ENCODE measurements around the gene UBA3.

The UBA3 gene

DNA sequence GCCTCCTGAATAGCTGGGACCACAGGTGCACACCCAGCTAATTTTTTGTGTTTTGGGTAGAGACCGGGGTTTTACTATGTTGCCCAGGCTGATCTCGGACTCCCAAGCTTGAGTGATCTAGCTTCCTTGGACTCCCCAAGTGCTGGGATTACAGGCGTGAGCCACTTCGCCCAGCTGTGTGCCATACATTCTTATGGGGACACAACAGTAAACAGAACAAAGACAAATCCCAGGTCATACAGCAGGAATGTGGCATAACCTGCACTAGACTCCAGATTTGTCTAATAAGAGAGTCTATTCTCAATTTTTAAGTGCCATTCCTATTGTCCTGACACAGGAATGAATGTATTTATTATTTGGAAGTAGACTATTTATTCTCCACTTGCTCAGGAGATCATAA lies 22.2 kb upstream of the UBA3 start:
- H3K9me3 ChIP-seq (replicated peaks; ENCODE audit: insufficient read depth, low read length), result no peaks in the 10 kb centered on the region
- H2AFZ ChIP-seq (ENCODE audit: low read length), result no peak overlapping the region
- H3K4me2 ChIP-seq (ENCODE audit: low read depth, low read length), result peak overlapping the region; percentile 79; the same call in 1 of the 2 replicates
- no peak for DNase-seq
- H3K4me3 ChIP-seq (ENCODE audit: low read length), result no peak overlapping the region
- peak overlapping the region; percentile 88; the same call in 1 of the 2 replicates for H3K27ac ChIP-seq (ENCODE audit: low read length)
- no peaks in the 10 kb centered on the region for H3K27me3 ChIP-seq (replicated peaks; ENCODE audit: insufficient read depth, low read length)
- H3K79me2 ChIP-seq (ENCODE audit: low read length), result peaks cover 79% of the 10 kb centered on the region
- peaks cover 43% of the 10 kb centered on the region for H3K4me1 ChIP-seq (ENCODE audit: low read length)
- peaks cover 34% of the 10 kb centered on the region for H3F3A ChIP-seq (ENCODE audit: insufficient read depth, low read length)
- H4K20me1 ChIP-seq (ENCODE audit: insufficient read depth, low read length), result no peaks in the 10 kb centered on the region
- H3K9me2 ChIP-seq (replicated peaks; ENCODE audit: insufficient read depth, low read length), result no peaks in the 10 kb centered on the region
- no peak overlapping the region for H3K9ac ChIP-seq (ENCODE audit: low read length)
- H3K36me3 ChIP-seq (replicated peaks; ENCODE audit: insufficient read depth, low read length), result peaks cover 19% of the 10 kb centered on the region; the same call in 1 of the 2 replicates
- no peak for TF ChIP-seq EZH2 (optimal IDR thresholded peaks at IDR 0.05; ENCODE audit: low read depth, low read length)
- TF ChIP-seq, protein P1, sequence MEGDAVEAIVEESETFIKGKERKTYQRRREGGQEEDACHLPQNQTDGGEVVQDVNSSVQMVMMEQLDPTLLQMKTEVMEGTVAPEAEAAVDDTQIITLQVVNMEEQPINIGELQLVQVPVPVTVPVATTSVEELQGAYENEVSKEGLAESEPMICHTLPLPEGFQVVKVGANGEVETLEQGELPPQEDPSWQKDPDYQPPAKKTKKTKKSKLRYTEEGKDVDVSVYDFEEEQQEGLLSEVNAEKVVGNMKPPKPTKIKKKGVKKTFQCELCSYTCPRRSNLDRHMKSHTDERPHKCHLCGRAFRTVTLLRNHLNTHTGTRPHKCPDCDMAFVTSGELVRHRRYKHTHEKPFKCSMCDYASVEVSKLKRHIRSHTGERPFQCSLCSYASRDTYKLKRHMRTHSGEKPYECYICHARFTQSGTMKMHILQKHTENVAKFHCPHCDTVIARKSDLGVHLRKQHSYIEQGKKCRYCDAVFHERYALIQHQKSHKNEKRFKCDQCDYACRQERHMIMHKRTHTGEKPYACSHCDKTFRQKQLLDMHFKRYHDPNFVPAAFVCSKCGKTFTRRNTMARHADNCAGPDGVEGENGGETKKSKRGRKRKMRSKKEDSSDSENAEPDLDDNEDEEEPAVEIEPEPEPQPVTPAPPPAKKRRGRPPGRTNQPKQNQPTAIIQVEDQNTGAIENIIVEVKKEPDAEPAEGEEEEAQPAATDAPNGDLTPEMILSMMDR (IDR thresholded peaks at IDR 0.05; ENCODE audit: low read length), result no peak
- TF ChIP-seq EZH2phosphoT487 (IDR thresholded peaks at IDR 0.05; ENCODE audit: low read length), result no peak

DNA sequence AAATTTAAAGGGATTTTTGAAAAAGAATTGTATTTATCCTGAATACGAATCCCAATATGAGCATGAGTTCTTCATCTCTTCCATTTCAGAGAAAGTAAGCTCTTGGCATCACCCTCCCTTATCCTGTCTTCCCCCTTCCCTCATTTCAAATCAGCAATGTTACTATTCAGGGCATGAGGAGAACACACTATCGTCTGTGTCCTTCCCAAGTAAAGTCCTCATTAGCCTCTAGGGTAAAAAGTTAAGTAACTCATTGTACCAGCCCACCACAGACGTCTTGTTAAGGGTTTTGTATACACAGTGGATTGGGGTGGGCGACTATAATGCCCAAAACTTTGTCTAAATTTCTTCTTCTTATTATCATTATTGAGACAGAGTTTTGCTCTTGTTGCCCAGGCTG lies 19.4 kb upstream of the UBA3 start:
- Histone ChIP-seq H3K27ac (ENCODE audit: low read length) (no peak overlapping the region), H3K79me2 (ENCODE audit: low read length) (peaks cover 91% of the 10 kb centered on the region), H4K20me1 (ENCODE audit: insufficient read depth, low read length) (no peaks in the 10 kb centered on the region), H3K4me2 (ENCODE audit: low read depth, low read length) (no peak overlapping the region), H3K9ac (ENCODE audit: low read length) (no peak overlapping the region), H2AFZ (ENCODE audit: low read length) (no peak overlapping the region), H3K36me3 (replicated peaks; ENCODE audit: insufficient read depth, low read length) (peaks cover 19% of the 10 kb centered on the region; the same call in 1 of the 2 replicates), H3K4me3 (ENCODE audit: low read length) (no peak overlapping the region), H3K4me1 (ENCODE audit: low read length) (peaks cover 50% of the 10 kb centered on the region), H3K27me3 (replicated peaks; ENCODE audit: insufficient read depth, low read length) (no peaks in the 10 kb centered on the region), H3K9me2 (replicated peaks; ENCODE audit: insufficient read depth, low read length) (no peaks in the 10 kb centered on the region), H3F3A (ENCODE audit: insufficient read depth, low read length) (peaks cover 41% of the 10 kb centered on the region), H3K9me3 (replicated peaks; ENCODE audit: insufficient read depth, low read length) (no peaks in the 10 kb centered on the region)
- TF ChIP-seq, protein P1 (IDR thresholded peaks at IDR 0.05; ENCODE audit: low read length), result no peak
- TF ChIP-seq EZH2 (optimal IDR thresholded peaks at IDR 0.05; ENCODE audit: low read depth, low read length) (no peak), EZH2phosphoT487 (IDR thresholded peaks at IDR 0.05; ENCODE audit: low read length) (no peak)
- DNase-seq, result no peak

DNA sequence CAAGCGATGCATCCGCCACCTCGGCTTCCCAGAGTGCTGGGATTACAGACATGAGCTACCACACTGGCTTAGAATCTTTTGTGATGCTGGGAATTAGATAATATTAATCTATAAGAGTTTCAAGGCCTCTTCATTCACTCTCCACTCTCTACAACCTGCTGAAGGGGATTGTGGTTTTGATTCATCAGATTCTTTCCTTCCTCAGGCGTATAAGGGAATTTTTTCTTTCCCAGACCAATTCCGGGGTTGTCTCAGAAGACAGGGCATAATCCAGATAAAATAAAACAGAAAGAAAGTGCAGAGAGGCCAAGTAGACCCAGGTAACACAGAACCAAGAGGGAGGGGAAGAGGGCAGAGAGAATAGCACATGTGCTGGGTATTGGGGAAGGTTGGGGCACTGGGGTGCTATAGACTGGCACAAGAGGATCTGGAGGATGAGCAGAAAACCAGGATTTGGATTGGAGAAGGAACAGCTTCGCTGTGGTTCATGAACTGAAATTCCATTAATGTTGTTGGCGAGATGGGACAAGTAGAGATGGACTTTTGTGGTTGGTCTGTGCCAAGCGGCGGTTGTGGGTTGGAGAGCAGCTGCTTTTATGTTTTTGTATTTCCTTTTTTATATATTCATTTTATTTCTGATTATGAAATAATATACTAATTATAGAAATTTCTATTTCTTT lies 17.4 kb upstream of the UBA3 start:
- Histone ChIP-seq H3K4me2 (ENCODE audit: low read depth, low read length) (no peak overlapping the region), H3K9me2 (replicated peaks; ENCODE audit: insufficient read depth, low read length) (no peaks in the 10 kb centered on the region), H3K9ac (ENCODE audit: low read length) (no peak overlapping the region), H3K4me3 (ENCODE audit: low read length) (no peak overlapping the region), H2AFZ (ENCODE audit: low read length) (no peak overlapping the region), H3K79me2 (ENCODE audit: low read length) (peaks cover 95% of the 10 kb centered on the region), H4K20me1 (ENCODE audit: insufficient read depth, low read length) (no peaks in the 10 kb centered on the region), H3F3A (ENCODE audit: insufficient read depth, low read length) (peaks cover 41% of the 10 kb centered on the region), H3K27me3 (replicated peaks; ENCODE audit: insufficient read depth, low read length) (no peaks in the 10 kb centered on the region), H3K27ac (ENCODE audit: low read length) (no peak overlapping the region), H3K9me3 (replicated peaks; ENCODE audit: insufficient read depth, low read length) (no peaks in the 10 kb centered on the region), H3K36me3 (replicated peaks; ENCODE audit: insufficient read depth, low read length) (peaks cover 10% of the 10 kb centered on the region; the same call in 1 of the 2 replicates), H3K4me1 (ENCODE audit: low read length) (peaks cover 51% of the 10 kb centered on the region)
- DNase-seq, result no peak
- TF ChIP-seq, protein P1 (IDR thresholded peaks at IDR 0.05; ENCODE audit: low read length), result no peak
- no peak for TF ChIP-seq EZH2 (optimal IDR thresholded peaks at IDR 0.05; ENCODE audit: low read depth, low read length)
- no peak for TF ChIP-seq EZH2phosphoT487 (IDR thresholded peaks at IDR 0.05; ENCODE audit: low read length)
